Kidney (tissue), 14 donors: Measurements from ENCODE around the gene GMPPA. TPM values are rescaled to one million over a fixed set of nuclear protein-coding genes. Genes with fewer than 3 reads are reported as not detected.

Experiments
- DNase-seq, 5 donors: peaks; one replicate each; pipeline ENCODE4 v3.0.0-alpha.2; 2013 to 2020
- FAIRE-seq: peaks from 2 replicates; lab custom pipeline; 2012; peaks lifted over from hg19 to GRCh38; lab: Jason Lieb, UNC
- H3K27ac ChIP-seq, 2 donors: one replicate each; pipeline ENCODE4 v1.7.0; 2013; ENCODE audit warnings: low read depth in 2 of 2, low read length in 2 of 2, inconsistent platforms in 1 of 2
- H3K27me3 ChIP-seq: one replicate; pipeline ENCODE4 v1.7.1; 2013; ENCODE audit warnings: low read length, inconsistent platforms; ENCODE audit not compliant: control insufficient read depth, insufficient read depth
- H3K36me3 ChIP-seq, 3 donors: one replicate each; pipeline versions ENCODE4 v1.7.0 to v1.7.1; 2013; ENCODE audit warnings: low read length in 3 of 3, control low read depth in 1 of 3, inconsistent platforms in 1 of 3; ENCODE audit not compliant: insufficient read depth in 3 of 3, control insufficient read depth in 2 of 3
- H3K4me1 ChIP-seq, 3 donors: one replicate each; pipeline versions ENCODE4 v1.7.0 to v1.7.1; 2013; ENCODE audit warnings: low read length in 3 of 3, inconsistent platforms in 1 of 3, low read depth in 1 of 3; ENCODE audit not compliant: control insufficient read depth in 2 of 3, insufficient read depth in 2 of 3
- H3K4me3 ChIP-seq, 3 donors: one replicate each; pipeline versions ENCODE4 v1.7.0 to v1.8.1; 2013; ENCODE audit warnings: low read length in 3 of 3, control low read depth in 1 of 3, inconsistent platforms in 1 of 3
- H3K9ac ChIP-seq, 3 donors: one replicate each; pipeline versions ENCODE4 v1.7.0 to v1.7.1; 2013; ENCODE audit warnings: low read length in 3 of 3, control low read depth in 1 of 3, inconsistent platforms in 1 of 3
- H3K9me3 ChIP-seq, 3 donors: one replicate each; pipeline versions ENCODE4 v1.7.0 to v1.7.1; 2013; ENCODE audit warnings: low read length in 3 of 3, control low read depth in 1 of 3, inconsistent platforms in 1 of 3; ENCODE audit not compliant: control insufficient read depth in 2 of 3, insufficient read depth in 1 of 3
- intact Hi-C: fragments of 100-400 bp; cut with DNase I; formaldehyde crosslinking; loops from one replicate; pipeline ENCODE4 v1.11.1; 2022
- polyA plus RNA-seq: library from polyadenylated mRNA; stranded (reverse); fragments of 350-450 nt; fragmentation: Illumina TruSeq; extraction: RNeasy Lipid Tissue Mini Kit (QIAGEN cat#74804); gene quantifications from one replicate; pipeline ENCODE4 v1.2.3, GENCODE V29; 2014; ENCODE audit warnings: low read depth, low replicate concordance; ENCODE audit not compliant: insufficient read depth
- total RNA-seq: library from RNA; stranded (reverse); fragmentation: NEBNext Ultra II Directional; extraction: Animal tissue kit (Norgen Biotek cat#: 25700); gene quantifications from one replicate; pipeline ENCODE4 v1.2.1, GENCODE V29; 2021
- TF ChIP-seq, protein P1 (sequence below): IDR thresholded peaks from 3 replicates; pipeline ENCODE4 v1.5.1; 2012; ENCODE audit warnings: mild to moderate bottlenecking, moderate library complexity, borderline replicate concordance; ENCODE audit not compliant: insufficient read depth; ENCODE audit errors: extremely low read depth
- donor health status: control.
- donor health status: control.
- donor health status: control.
- donor health status: control.
- donor health status: control.
- donor health status: DM: yes; HTN: yes; CAD: no.
- donor health status: Normal renal cell carcinoma (clear cell type).

Gene GMPPA
- total and polyA plus RNA-seq, 2 donors from 2014 or later: 33.9 to 53.1 TPM

DNA sequence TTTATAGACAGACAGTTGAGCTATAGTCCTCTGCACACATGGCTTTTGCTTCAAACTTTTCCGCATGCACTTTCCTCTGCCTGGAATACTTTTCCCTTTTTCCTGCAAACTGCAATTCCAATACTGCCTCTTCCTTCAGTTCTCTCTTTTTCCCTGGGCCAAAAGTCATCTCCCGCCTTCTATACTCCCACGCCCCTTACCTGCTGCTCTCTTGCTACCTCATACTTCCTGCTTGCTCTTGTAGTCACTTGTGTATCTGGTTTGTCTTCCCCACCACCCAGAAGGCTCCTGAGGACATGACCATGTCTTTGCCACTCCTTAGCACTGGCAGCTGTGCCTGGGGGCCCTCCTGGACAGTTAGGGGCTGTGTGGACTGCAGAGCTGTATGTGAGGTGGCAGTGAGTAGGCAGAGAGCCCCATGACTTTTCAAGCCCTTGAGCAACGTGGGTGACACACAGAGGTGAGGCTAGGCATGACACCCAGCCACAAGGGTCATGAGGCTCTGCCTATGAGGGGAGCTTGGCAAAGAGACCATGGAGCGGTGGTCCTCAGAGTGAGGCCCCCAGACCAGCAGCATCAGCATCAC, 40.8 kb upstream of the GMPPA start:
- Histone ChIP-seq H3K36me3 (no peaks in the 10 kb centered on the region), H3K27ac (no peak overlapping the region), H3K9me3 (no peaks in the 10 kb centered on the region), H3K27me3 (no peaks in the 10 kb centered on the region), H3K4me3 (no peak overlapping the region), H3K4me1 (no peaks in the 10 kb centered on the region), H3K9ac (no peak overlapping the region)
- intact Hi-C loops: no loop called here
- DNase-seq: peak in 1 of 5 donors; percentile 20
- TF ChIP-seq, protein P1, sequence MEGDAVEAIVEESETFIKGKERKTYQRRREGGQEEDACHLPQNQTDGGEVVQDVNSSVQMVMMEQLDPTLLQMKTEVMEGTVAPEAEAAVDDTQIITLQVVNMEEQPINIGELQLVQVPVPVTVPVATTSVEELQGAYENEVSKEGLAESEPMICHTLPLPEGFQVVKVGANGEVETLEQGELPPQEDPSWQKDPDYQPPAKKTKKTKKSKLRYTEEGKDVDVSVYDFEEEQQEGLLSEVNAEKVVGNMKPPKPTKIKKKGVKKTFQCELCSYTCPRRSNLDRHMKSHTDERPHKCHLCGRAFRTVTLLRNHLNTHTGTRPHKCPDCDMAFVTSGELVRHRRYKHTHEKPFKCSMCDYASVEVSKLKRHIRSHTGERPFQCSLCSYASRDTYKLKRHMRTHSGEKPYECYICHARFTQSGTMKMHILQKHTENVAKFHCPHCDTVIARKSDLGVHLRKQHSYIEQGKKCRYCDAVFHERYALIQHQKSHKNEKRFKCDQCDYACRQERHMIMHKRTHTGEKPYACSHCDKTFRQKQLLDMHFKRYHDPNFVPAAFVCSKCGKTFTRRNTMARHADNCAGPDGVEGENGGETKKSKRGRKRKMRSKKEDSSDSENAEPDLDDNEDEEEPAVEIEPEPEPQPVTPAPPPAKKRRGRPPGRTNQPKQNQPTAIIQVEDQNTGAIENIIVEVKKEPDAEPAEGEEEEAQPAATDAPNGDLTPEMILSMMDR: no peak
- FAIRE-seq: no peak

DNA sequence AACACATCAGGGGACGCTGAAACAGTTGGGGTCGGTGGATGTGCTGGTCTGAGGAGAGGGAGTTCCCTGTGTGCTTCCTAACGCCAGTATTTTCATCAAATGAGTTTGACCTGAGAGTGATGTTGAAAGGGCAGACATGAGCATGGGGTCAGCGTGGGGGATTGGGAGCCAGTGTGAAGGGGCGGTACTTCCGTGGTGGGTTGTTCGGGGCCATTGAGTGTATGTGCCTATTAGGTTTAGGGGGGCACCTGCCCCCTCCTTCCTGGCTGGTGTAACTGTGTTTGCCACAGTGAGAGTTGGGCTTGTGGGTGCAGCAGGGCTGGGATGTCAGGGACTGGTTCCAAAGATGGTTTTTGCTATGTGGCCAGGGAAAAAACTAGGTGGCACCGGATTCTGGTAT, 39.7 kb upstream of the GMPPA start:
- Histone ChIP-seq H3K4me1 (no peaks in the 10 kb centered on the region), H3K9me3 (no peaks in the 10 kb centered on the region), H3K36me3 (no peaks in the 10 kb centered on the region), H3K27me3 (no peaks in the 10 kb centered on the region), H3K27ac (no peak overlapping the region), H3K9ac (no peak overlapping the region), H3K4me3 (no peak overlapping the region)
- peak in 1 of 5 donors; percentile 63 for DNase-seq
- TF ChIP-seq, protein P1: no peak
- no peak for FAIRE-seq
- intact Hi-C loops: no loop called here

DNA sequence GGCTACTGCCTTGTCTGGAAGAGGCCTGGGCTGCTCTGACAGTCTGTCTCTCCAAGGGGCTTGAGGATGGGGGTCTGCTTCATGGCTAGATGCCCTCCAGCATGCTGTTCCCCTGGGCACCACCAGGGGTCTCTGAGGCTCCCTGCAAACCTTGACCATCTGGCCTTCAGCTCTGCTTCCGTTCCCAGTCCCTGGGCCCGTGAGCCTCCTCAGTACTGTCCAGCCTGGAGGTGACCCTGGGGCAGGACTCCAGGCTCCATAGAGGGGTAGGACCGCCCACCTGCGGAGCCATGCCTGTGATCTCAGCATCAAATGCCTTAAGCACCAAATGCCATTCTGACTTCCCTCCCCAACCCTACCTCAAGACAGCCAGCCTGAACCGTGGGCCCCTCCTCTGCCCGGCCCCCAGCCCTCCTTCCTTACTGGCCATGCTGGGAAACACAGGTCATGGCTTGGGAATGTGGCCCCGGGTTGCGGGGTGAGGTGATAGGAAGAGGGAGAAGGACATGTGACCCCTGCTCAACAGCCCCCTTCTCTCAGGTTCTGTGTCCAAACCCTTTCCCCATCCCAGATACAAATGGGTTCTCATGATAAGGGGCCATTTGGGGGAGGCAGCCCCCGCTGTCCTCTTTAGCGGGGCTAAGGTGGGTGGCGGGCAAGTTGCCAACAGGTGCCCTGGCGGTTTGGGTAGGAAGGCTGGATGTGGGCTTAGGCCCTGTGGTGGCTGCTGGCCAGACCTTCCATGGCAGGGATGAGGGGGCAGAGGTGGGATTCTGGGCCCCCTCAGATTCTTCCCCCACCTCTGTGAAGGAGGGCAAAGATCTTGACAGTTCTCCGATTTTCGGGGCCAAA, 39.0 kb upstream of the GMPPA start:
- intact Hi-C loops: no loop called here

More for the DNA sequence above, 39.0 kb upstream of the GMPPA start:
- Histone ChIP-seq H3K9me3 (no peaks in the 10 kb centered on the region), H3K4me1 (no peaks in the 10 kb centered on the region), H3K27ac (peak overlapping the region in 1 of 2 donors; percentile 22), H3K4me3 (no peak overlapping the region), H3K27me3 (no peaks in the 10 kb centered on the region), H3K9ac (no peak overlapping the region), H3K36me3 (no peaks in the 10 kb centered on the region)
- FAIRE-seq: no peak
- TF ChIP-seq, protein P1: peak; percentile 72
- DNase-seq: peak; percentile 48 to 80 (median 69)
